22Rv1 (cell line): Measurements from ENCODE around the gene FGF11.

Source experiments
- H3K27ac ChIP-seq: fragments of 450-650 bp; 2 replicates; pipeline ENCODE4 v1.5.1; 2017
- CTCF ChIP-seq: fragments of 450-650 bp; IDR thresholded peaks from 2 replicates; pipeline ENCODE4 v1.5.1; 2017; ENCODE audit warnings: mild to moderate bottlenecking
- ZFX ChIP-seq: fragments of 450-650 bp; IDR thresholded peaks from 2 replicates; pipeline ENCODE4 v1.6.1; 2017; ENCODE audit warnings: antibody characterized with exemption, borderline replicate concordance

Gene FGF11

GRCh38 chr17:7394452-7395191, 44.7 kb upstream of the FGF11 start, which contains the start of gene PLSCR3:
Gene PLSCR3, minus strand, starts transcription at chr17:7394525. Its CDS starts 415 bp downstream, at chr17:7394110.
- H3K27ac ChIP-seq = peak within 1 kb of the TSS; percentile 95
- TF ChIP-seq ZFX (no peak), CTCF (peak; percentile 39)

GRCh38 chr17:7396147-7396546, 43.2 kb upstream of the FGF11 start:
- TF ChIP-seq CTCF (no peak), ZFX (no peak)
- H3K27ac ChIP-seq = no peak overlapping the region

GRCh38 chr17:7398612-7399011, 40.7 kb upstream of the FGF11 start:
- H3K27ac ChIP-seq = no peak overlapping the region
- TF ChIP-seq ZFX (no peak), CTCF (no peak)

- TF ChIP-seq CTCF (no peak), ZFX (no peak)
- H3K27ac ChIP-seq = peak overlapping the region; percentile 87
Measured at GRCh38 chr17:7403043-7403726, 36.1 kb upstream of the FGF11 start.

- TF ChIP-seq CTCF (no peak), ZFX (no peak)
- peak overlapping the region; percentile 87 for H3K27ac ChIP-seq
Measured at GRCh38 chr17:7403727-7403976, 35.7 kb upstream of the FGF11 start.

- TF ChIP-seq ZFX (no peak), CTCF (no peak)
- peak within 1 kb of the TSS; percentile 87 for H3K27ac ChIP-seq
Measured at GRCh38 chr17:7403977-7404736, 35.2 kb upstream of the FGF11 start, which contains the start of gene TMEM256. Gene TMEM256, minus strand, starts transcription at chr17:7404097. Its CDS starts 13 bp downstream, at chr17:7404084.
